ENCODE data around the gene ERBB3. TPM values are rescaled to one million over a fixed set of nuclear protein-coding genes. Genes with fewer than 3 reads are reported as not detected.
"Not testable (repeated sequence)": the region's sequence is repeated elsewhere in the genome, so short reads cannot be mapped to it uniquely, and the experiment has no call there.

Gene ERBB3
- total RNA-seq, 1 donor from 2014 or later = 60.7 TPM

DNA sequence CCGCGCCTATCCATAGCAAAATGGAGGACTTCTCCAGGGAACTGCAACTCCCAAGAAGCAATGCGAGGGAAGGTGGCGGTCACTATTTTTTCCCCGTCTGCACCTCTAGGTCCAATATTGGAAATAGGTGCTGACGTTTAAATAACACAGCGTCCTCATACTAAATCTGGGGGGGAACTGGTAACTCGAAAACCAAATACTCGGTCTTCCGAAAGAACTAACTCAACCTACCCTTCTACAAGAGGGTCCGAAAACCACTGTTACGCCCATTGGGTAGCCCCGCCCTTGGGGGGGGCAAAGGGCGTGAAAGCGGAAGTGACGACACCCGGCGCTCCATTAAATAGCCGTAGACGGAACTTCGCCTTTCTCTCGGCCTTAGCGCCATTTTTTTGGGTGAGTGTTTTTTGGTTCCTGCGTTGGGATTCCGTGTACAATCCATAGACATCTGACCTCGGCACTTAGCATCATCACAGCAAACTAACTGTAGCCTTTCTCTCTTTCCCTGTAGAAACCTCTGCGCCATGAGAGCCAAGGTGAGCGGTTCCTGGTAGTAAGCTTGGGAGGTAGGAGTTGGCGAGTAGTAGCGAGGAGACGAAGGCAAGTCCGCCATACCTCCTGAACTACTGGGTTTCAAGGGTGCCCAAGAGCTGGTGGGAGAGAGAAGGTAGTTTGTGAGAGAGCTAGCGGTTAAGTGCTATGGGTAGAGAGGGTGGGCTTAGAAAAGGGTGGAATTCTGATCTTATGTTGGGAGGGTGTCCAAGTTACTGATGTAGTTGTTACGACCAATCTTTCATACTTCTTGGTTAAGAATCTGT lies 36.5 kb downstream of the ERBB3 start, which contains the start of gene RPL41:
Gene RPL41, plus strand, starts transcription at position 367 of the 815 bp plus-strand sequence.
- intact Hi-C loops (cut with DNase I) = no loop called here
- H3K9me3 ChIP-seq = no peaks in the 10 kb centered on the region
- H3K4me3 ChIP-seq = peak within 1 kb of the TSS; percentile 62
- H3K4me1 ChIP-seq = peaks cover 19% of the 10 kb centered on the region
- TF ChIP-seq, protein P1, sequence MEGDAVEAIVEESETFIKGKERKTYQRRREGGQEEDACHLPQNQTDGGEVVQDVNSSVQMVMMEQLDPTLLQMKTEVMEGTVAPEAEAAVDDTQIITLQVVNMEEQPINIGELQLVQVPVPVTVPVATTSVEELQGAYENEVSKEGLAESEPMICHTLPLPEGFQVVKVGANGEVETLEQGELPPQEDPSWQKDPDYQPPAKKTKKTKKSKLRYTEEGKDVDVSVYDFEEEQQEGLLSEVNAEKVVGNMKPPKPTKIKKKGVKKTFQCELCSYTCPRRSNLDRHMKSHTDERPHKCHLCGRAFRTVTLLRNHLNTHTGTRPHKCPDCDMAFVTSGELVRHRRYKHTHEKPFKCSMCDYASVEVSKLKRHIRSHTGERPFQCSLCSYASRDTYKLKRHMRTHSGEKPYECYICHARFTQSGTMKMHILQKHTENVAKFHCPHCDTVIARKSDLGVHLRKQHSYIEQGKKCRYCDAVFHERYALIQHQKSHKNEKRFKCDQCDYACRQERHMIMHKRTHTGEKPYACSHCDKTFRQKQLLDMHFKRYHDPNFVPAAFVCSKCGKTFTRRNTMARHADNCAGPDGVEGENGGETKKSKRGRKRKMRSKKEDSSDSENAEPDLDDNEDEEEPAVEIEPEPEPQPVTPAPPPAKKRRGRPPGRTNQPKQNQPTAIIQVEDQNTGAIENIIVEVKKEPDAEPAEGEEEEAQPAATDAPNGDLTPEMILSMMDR (IDR thresholded peaks at IDR 0.05) = no peak
- peak within 1 kb of the TSS; percentile 97 for H3K27ac ChIP-seq
- peak; percentile 75 for ATAC-seq
- peaks cover 41% of the 10 kb centered on the region for H3K36me3 ChIP-seq
- no peaks in the 10 kb centered on the region for H3K27me3 ChIP-seq
- peak; percentile 94 for DNase-seq

DNA sequence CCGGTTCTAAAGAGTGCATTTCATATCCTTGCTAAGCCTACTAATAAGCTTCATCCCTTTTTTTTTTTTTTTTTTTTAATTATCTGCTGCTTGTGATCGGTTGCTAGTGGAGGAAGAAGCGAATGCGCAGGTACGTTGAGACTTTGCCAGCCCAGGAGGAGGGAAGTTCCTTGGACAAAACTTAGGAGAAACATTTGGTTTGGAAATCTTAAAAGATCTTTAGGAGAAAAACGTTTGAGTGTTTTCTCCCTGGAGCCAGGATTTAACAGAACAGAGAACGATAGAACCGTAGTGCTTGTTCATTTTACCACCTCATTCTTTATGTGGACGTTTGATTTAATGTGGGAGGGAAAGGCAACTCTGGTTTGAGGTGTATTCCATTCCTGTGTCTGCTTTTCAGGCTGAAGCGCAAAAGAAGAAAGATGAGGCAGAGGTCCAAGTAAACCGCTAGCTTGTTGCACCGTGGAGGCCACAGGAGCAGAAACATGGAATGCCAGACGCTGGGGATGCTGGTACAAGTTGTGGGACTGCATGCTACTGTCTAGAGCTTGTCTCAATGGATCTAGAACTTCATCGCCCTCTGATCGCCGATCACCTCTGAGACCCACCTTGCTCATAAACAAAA lies 37.2 kb downstream of the ERBB3 start:
- intact Hi-C loops (cut with DNase I); ATAC-seq; H3K9me3 ChIP-seq; DNase-seq; H3K27me3 ChIP-seq: not testable (repeated sequence)
- H3K36me3 ChIP-seq = peaks cover 40% of the 10 kb centered on the region
- peak overlapping the region; percentile 62 for H3K4me3 ChIP-seq
- H3K4me1 ChIP-seq = peaks cover 19% of the 10 kb centered on the region
- peak overlapping the region; percentile 97 for H3K27ac ChIP-seq

DNA sequence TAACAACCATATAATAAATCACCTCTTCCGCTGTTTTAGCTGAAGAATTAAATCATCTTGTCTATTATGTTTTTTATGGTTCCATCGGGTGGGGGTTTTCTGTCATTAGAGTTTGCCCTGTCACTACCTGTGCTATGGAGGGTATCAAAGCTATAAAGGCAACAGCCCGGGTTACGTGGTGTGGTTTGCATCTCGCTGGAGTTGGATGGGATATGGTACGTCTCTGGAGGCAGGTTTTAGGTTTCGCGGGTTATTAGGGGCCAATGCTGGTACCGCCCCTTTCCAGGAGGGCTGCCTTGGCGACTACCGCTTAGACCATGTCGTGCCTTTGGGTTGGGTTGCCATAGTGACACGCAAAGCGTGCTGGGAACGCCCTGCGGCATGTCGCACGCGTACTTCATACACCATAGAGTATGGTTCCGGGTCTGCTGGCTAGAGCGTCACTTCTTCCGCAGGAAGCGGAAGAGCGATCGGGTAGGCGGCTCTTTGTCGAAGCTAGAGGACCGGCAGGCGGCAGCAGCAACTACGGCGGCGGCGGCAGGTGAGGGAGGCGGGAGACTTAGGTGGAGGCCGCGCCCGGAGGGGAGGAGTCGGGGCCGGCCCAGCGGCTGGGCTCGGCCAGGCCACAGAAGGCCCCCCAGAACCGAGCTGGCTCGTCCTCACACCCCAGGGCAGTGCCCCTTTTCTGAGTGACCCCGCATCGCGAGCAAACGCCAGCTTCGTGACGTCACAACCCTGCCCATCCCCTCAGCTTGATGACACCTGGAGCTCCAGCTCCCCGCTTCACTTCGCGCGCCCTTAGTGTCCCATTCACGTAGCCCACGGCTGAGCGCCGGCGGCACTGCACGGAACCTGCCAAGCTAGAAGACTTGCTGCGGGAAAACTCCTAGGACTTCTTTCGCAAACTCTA lies 38.1 kb downstream of the ERBB3 start, which contains the start of gene ZC3H10:
Gene ZC3H10, plus strand, starts transcription at position 489 of the 910 bp plus-strand sequence. CDS start 2,297 bp downstream, outside the sequence.
- H3K4me1 ChIP-seq = peaks cover 19% of the 10 kb centered on the region
- intact Hi-C loops (cut with DNase I) = no loop called here
- TF ChIP-seq, protein P1 (IDR thresholded peaks at IDR 0.05) = peak; percentile 57
- peak within 1 kb of the TSS; percentile 62 for H3K4me3 ChIP-seq
- H3K27ac ChIP-seq = peak within 1 kb of the TSS; percentile 97
- peak; percentile 98 for DNase-seq
- H3K36me3 ChIP-seq = peaks cover 32% of the 10 kb centered on the region
- no peaks in the 10 kb centered on the region for H3K27me3 ChIP-seq
- no peaks in the 10 kb centered on the region for H3K9me3 ChIP-seq
- peak; percentile 92 for ATAC-seq

DNA sequence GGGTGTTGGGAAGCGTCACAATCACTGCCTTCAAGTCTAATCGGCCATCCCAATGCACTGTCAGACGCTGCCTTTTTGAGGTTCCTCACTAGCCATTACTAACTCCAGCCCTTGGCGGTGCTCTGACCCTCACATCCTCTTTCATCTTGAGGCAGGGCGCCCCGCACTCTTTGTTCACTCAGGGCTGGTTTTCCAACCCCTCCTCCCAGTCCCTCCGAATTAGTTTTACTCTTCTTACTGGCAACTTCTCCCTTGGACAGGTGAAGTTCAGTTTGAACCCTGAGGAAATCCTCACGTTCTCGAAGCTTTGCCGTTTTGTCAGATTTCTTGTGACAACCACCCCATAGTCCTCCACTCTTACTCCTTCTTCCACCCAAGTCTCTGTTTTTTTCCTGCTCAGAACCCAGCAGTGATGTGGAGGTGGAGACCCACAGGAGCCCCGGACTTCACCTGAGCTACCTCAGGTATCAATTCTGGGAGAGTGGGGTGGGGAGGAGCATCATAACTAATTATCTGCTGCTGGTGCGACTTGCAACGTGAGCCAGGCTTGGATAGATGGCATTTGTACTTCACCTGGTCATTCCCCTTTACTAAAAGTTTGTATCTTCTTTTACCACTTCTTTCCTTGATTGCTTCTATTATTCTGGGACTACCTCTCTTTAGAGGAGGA lies 38.9 kb downstream of the ERBB3 start:
- TF ChIP-seq, protein P1 (IDR thresholded peaks at IDR 0.05) = no peak
- peaks cover 19% of the 10 kb centered on the region for H3K4me1 ChIP-seq
- H3K36me3 ChIP-seq = peaks cover 24% of the 10 kb centered on the region
- peak overlapping the region; percentile 97 for H3K27ac ChIP-seq
- DNase-seq = no peak
- H3K9me3 ChIP-seq = no peaks in the 10 kb centered on the region
- intact Hi-C loops (cut with DNase I) = no loop called here
- H3K27me3 ChIP-seq = no peaks in the 10 kb centered on the region
- no peak for ATAC-seq
- peak overlapping the region; percentile 62 for H3K4me3 ChIP-seq

DNA sequence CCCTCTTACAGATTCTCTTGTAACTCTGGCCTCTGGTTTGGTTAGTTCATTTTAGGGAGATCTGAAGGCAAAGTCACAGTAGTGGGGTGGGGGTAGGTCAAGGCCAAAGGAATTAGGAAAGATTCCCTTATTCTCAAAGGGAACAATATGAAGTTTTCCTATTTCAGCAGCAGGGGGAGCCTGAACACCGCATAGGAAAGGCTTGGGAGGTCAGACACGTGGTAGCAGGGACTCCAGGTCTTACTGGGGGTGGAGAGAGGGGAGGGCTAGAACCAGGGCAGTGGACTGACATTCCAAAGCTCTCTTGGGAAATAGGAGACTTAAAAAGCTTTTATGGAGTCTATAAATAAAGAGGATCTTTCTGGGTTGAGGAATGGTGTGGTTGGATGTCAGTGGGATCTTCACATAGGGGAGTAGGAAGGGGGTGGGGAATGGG lies 39.4 kb downstream of the ERBB3 start:
- DNase-seq (no peak), ATAC-seq (peak; percentile 70)
- Histone ChIP-seq H3K4me3 (peak overlapping the region; percentile 62), H3K4me1 (peaks cover 21% of the 10 kb centered on the region), H3K36me3 (peaks cover 23% of the 10 kb centered on the region), H3K9me3 (no peaks in the 10 kb centered on the region), H3K27ac (peak overlapping the region; percentile 97), H3K27me3 (no peaks in the 10 kb centered on the region)
- TF ChIP-seq, protein P1 (IDR thresholded peaks at IDR 0.05) = peak; percentile 79
- intact Hi-C loops (cut with DNase I) = no loop called here

Data from upper lobe of right lung (tissue), 1 donor.